ENCODE results near the gene SORCS1.

DNA sequence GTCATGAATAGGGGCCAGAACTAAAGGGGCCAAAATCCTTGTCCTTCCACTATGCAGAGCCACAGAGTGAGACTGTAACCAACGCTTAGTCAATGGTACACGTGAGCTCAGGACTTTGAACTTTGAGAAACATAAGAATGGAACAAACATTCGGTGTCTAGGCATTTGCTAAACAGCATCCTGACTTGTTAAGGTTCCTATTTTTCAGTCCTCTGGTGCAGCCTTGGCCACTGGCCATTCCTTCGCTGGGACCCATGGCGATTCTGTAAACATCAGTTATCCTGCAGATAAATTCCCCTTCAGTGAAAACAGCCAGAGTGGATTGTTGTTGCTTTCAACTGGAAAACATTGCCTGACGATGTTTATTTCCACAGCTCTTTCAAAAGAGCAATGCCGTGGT is 266.8 kb downstream of the SORCS1 start:
- no peak for TF ChIP-seq CTCF (IDR thresholded peaks at IDR 0.05)
- TF ChIP-seq EZH2 (IDR thresholded peaks at IDR 0.05; ENCODE audit: borderline replicate concordance, insufficient read depth, low read depth, low read length, poor library complexity, severe bottlenecking), result no peak
